A549 (cell line): ENCODE results near the gene DYNC2H1.

ENCODE experiments used
- CBX8 ChIP-seq: fragments of 200-600 bp; sonication (generic); IDR thresholded peaks from 2 replicates; pipeline ENCODE4 v1.6.1; 2016
- CHD2 ChIP-seq: fragments of 150-350 bp; IDR thresholded peaks from 2 replicates; pipeline ENCODE4 v1.6.1; 2014; ENCODE audit warnings: low read length; ENCODE audit not compliant: partially characterized antibody
- CTCF ChIP-seq: fragments of >200 bp; sonication (Bioruptor Twin); formaldehyde crosslinking; IDR thresholded peaks from 3 replicates; pipeline ENCODE4 v1.5.1; 2016
- E2F6 ChIP-seq: IDR thresholded peaks from 2 replicates; pipeline ENCODE4 v1.6.1; 2012; ENCODE audit warnings: low read depth, borderline replicate concordance
- ELK1 ChIP-seq: fragments of 150-350 bp; IDR thresholded peaks from 2 replicates; pipeline ENCODE4 v1.6.1; 2014; ENCODE audit warnings: low read depth, mild to moderate bottlenecking, low read length
- EP300 ChIP-seq, 2 experiments: fragments of >200 bp; sonication (Bioruptor Twin); formaldehyde crosslinking; IDR thresholded peaks; 2 replicates in 1 of 2; 3 replicates in 1 of 2; pipeline ENCODE4 v1.6.1; 2016 to 2017
- GATA3 ChIP-seq: IDR thresholded peaks from 2 replicates; pipeline ENCODE4 v1.6.1; 2012; ENCODE audit warnings: borderline replicate concordance
- HMGXB4 ChIP-seq: fragments of 250-450 bp; sonication (Bioruptor Pico); IDR thresholded peaks from 2 replicates; pipeline ENCODE4 v1.5.0; 2021; ENCODE audit warnings: mild to moderate bottlenecking, moderate library complexity, borderline replicate concordance
- MAFK ChIP-seq: fragments of 450-650 bp; IDR thresholded peaks from 2 replicates; pipeline ENCODE4 v1.6.1; 2014; ENCODE audit not compliant: partially characterized antibody
- MAX ChIP-seq: IDR thresholded peaks from 2 replicates; pipeline ENCODE4 v1.6.1; 2012
- MAZ ChIP-seq: fragments of 150-350 bp; IDR thresholded peaks from 2 replicates; pipeline ENCODE4 v1.6.1; 2014; ENCODE audit warnings: antibody characterized with exemption, low read depth, low read length, borderline replicate concordance
- POLR2A ChIP-seq: IDR thresholded peaks from 2 replicates; pipeline ENCODE4 v1.6.1; 2012; ENCODE audit warnings: mild to moderate bottlenecking, low read length
- RAD21 ChIP-seq, 2 experiments: fragments of >200 bp in 1 of 2; sonication (Bioruptor Twin) in 1 of 2; formaldehyde crosslinking in 1 of 2; IDR thresholded peaks in 1 of 2; conservative IDR thresholded peaks in 1 of 2; 2 replicates in 1 of 2; 3 replicates in 1 of 2; pipeline ENCODE4 v1.6.1; 2012 to 2018; ENCODE audit warnings: inconsistent platforms in 1 of 2
- RFX5 ChIP-seq: fragments of 450-650 bp; IDR thresholded peaks from 2 replicates; pipeline ENCODE4 v1.7.1; 2014; ENCODE audit warnings: antibody characterized with exemption, mild to moderate bottlenecking, moderate library complexity

GRCh38 chr11:103407641-103408040 is 298.4 kb downstream of the DYNC2H1 start:
- TF ChIP-seq POLR2A: no peak
- TF ChIP-seq CTCF: no peak
- TF ChIP-seq EP300 (IDR thresholded peaks at IDR 0.05): no peak
- TF ChIP-seq GATA3: no peak
- no peak for TF ChIP-seq RFX5
- TF ChIP-seq MAX: no peak
- TF ChIP-seq ELK1: no peak
- TF ChIP-seq MAFK: no peak
- no peak for TF ChIP-seq CHD2
- TF ChIP-seq HMGXB4 (CRISPR knock-in tag): no peak
- no peak for TF ChIP-seq MAZ
- no peak for TF ChIP-seq E2F6
- no peak for TF ChIP-seq CBX8
- TF ChIP-seq RAD21 (conservative IDR thresholded peaks at IDR 0.05 in 1 of 2, IDR thresholded peaks at IDR 0.05 in 1 of 2): no peak
